PFSK-1 (cell line): ENCODE results near the gene MAP2K6.

Experiments
- POLR2AphosphoS5 ChIP-seq: IDR thresholded peaks from 2 replicates; pipeline ENCODE4 v1.6.1; 2012; ENCODE audit warnings: low read depth, mild to moderate bottlenecking, control low read depth, low read length, moderate library complexity
- TAF1 ChIP-seq: IDR thresholded peaks from 2 replicates; pipeline ENCODE4 v1.6.1; 2012; ENCODE audit warnings: low read length, control low read depth, borderline replicate concordance; ENCODE audit not compliant: insufficient read depth
- TF ChIP-seq, protein P1 (sequence below), 2 experiments: IDR thresholded peaks; 2 replicates each; pipeline versions ENCODE4 v1.6.1 to v1.8.0; 2011 to 2012; ENCODE audit warnings: low read depth in 2 of 2, low read length in 2 of 2, control low read depth in 1 of 2, inconsistent platforms in 1 of 2, mild to moderate bottlenecking in 1 of 2, moderate library complexity in 1 of 2; ENCODE audit not compliant: insufficient read depth in 1 of 2

DNA sequence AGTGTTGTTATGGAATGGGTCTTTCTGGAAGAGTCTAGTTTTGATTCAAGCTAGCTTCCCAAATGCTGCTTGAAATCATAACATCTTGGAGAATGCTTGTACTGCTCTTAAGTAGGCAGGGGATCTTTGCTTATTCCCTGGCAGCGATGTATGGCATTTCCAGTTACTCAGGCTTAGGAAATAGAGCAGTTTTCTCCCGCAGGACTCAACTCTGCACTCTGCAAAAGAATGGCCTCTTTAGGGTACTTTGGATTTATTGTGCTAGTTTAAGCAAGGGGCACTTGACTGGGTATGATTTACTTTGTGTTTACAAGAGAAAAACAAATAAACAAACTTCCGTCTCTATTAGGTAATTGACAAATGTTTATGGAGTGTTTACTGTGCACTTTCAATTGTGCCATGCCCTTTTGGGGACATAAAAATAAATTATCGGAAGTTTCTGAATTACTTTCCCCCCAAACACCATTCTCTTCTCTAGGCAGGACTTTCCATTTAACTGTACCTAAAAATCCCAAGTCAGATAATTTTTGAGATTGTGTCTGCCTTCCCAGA lies 164.0 kb downstream of the MAP2K6 start:
- TF ChIP-seq POLR2AphosphoS5: no peak
- TF ChIP-seq TAF1: no peak
- TF ChIP-seq, protein P1, sequence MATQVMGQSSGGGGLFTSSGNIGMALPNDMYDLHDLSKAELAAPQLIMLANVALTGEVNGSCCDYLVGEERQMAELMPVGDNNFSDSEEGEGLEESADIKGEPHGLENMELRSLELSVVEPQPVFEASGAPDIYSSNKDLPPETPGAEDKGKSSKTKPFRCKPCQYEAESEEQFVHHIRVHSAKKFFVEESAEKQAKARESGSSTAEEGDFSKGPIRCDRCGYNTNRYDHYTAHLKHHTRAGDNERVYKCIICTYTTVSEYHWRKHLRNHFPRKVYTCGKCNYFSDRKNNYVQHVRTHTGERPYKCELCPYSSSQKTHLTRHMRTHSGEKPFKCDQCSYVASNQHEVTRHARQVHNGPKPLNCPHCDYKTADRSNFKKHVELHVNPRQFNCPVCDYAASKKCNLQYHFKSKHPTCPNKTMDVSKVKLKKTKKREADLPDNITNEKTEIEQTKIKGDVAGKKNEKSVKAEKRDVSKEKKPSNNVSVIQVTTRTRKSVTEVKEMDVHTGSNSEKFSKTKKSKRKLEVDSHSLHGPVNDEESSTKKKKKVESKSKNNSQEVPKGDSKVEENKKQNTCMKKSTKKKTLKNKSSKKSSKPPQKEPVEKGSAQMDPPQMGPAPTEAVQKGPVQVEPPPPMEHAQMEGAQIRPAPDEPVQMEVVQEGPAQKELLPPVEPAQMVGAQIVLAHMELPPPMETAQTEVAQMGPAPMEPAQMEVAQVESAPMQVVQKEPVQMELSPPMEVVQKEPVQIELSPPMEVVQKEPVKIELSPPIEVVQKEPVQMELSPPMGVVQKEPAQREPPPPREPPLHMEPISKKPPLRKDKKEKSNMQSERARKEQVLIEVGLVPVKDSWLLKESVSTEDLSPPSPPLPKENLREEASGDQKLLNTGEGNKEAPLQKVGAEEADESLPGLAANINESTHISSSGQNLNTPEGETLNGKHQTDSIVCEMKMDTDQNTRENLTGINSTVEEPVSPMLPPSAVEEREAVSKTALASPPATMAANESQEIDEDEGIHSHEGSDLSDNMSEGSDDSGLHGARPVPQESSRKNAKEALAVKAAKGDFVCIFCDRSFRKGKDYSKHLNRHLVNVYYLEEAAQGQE (IDR thresholded peaks at IDR 0.05; ENCODE audit: insufficient read depth in 1 of 2, low read depth in 2 of 2, low read length in 2 of 2): no peak
